D721Med (cell line): ENCODE measurements around the gene CASTOR2.
"Not testable (repeated sequence)": the region's sequence is repeated elsewhere in the genome, so short reads cannot be mapped to it uniquely, and the experiment has no call there.

Experiments
- DNase-seq: peaks from one replicate; pipeline ENCODE4 v3.0.0; 2011; ENCODE audit warnings: low spot score; ENCODE audit not compliant: insufficient read length
- FAIRE-seq: peaks from 2 replicates; lab custom pipeline; 2011; peaks lifted over from hg19 to GRCh38; lab: Jason Lieb, UNC
- TF ChIP-seq, protein P1 (sequence below): IDR thresholded peaks from 2 replicates; pipeline ENCODE4 v1.5.1; 2012; ENCODE audit warnings: mild to moderate bottlenecking, control low read depth; ENCODE audit not compliant: insufficient read depth; ENCODE audit errors: missing control alignments

Gene CASTOR2

DNA sequence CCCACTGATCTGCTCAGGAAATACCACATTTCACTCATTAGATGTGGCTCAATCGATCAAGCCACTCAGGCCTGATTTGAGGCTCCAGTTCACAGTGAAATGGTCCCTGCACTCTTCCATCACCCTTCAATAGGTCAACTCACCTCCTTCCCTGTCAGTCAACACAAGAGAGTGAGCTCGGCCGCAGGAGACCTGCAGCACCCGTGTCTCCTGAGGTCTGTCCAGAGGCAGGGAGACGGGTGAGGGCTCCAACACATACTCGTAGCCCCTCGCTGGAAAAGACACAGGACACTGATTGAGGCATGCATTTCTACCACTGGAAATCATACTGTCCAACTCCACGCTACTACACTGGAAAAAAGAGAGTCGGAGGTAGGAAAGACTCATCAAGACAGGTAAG, 102.0 kb downstream of the CASTOR2 start:
- TF ChIP-seq, protein P1, sequence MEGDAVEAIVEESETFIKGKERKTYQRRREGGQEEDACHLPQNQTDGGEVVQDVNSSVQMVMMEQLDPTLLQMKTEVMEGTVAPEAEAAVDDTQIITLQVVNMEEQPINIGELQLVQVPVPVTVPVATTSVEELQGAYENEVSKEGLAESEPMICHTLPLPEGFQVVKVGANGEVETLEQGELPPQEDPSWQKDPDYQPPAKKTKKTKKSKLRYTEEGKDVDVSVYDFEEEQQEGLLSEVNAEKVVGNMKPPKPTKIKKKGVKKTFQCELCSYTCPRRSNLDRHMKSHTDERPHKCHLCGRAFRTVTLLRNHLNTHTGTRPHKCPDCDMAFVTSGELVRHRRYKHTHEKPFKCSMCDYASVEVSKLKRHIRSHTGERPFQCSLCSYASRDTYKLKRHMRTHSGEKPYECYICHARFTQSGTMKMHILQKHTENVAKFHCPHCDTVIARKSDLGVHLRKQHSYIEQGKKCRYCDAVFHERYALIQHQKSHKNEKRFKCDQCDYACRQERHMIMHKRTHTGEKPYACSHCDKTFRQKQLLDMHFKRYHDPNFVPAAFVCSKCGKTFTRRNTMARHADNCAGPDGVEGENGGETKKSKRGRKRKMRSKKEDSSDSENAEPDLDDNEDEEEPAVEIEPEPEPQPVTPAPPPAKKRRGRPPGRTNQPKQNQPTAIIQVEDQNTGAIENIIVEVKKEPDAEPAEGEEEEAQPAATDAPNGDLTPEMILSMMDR, result no peak
- DNase-seq (no peak), FAIRE-seq (no peak)

DNA sequence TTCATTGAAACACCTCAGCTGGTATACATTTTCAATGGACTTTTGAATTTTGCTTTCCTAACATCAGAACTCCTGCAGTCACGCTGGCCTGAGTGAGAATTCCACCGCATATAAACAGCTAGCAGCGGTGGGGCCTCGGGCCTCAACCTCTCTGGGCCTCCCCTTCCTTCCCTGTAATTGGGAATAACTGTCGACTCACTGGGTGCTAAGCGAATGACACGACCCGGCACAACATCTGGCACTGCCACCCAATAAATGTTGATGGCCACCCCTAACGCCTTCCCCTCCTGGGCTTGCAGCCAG, 108.4 kb downstream of the CASTOR2 start:
- FAIRE-seq, result no peak
- TF ChIP-seq, protein P1, result no peak
- no peak for DNase-seq

DNA sequence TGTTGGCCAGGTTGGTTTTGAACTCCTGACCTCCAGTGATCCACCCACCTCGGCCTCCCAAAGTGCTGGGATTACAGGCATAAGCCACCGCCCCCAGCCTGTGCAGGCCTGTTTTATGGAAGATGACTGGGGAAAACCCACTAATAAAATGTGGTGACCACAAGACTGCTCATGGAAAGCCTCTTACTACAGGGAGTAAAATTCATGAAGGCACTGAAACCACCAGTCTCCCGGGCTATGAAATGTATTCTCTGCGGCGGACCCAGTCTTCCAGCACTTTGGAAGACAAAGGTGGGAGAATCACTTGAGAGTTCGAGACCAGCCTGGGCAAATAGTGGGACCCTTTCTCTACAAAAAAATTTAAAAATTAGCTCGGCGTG, 109.7 kb downstream of the CASTOR2 start:
- not testable (repeated sequence) for FAIRE-seq, DNase-seq
